CD4-positive, alpha-beta T cell treated with Interleukin-4 for 1 hour (primary cell): ENCODE data around the gene CRYBB1.
A peak's percentile ranks its signal among the peaks of the same experiment; 100 is the strongest.

ENCODE experiments used
- DNase-seq, 2 donors: peaks; one replicate each; pipeline ENCODE4 v3.0.0-alpha.2; 2020 to 2022

Gene CRYBB1

DNA sequence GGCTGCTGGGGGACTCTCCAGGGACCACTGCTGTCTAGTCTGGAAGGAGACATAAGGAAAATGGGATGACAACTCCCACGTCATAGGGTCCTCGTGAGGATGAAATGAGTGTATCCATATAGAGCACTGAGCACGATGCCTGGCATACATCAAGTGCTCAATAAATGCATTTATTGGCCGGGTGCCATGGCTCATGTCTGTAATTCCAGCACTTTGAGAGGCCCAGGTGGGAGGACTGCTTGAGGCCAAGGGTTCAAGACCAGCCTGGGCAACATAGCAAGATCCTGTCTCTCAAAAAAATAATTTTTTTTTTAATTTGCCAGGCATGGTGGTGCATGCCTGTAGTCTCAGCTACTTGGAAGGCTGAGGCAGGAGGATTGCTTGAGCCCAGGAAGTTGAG, 15.7 kb downstream of the CRYBB1 start:
- no peak for DNase-seq

GRCh38 chr22:26601726-26602125, 16.1 kb downstream of the CRYBB1 start:
- DNase-seq, result no peak

DNA sequence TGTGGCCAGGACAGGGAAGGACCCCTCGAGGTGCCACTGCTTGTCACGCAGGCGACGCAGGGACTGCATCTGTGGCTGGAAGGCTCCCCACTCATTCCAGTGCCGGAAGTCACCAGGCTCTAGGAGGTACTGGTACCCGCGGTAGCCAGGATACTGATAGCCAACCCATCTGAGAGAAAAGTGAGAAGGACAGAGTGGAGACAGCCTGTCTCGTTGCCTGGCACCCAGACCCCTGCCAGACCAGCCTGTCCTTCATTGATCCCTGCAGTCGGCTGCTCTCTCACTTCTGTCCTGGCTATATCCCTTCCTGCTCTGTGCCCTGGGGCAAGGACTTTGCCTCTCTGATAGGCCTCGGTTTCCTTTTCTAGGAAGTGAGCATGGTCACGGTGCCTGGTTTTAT, 18.3 kb downstream of the CRYBB1 start:
- DNase-seq, result no peak

DNA sequence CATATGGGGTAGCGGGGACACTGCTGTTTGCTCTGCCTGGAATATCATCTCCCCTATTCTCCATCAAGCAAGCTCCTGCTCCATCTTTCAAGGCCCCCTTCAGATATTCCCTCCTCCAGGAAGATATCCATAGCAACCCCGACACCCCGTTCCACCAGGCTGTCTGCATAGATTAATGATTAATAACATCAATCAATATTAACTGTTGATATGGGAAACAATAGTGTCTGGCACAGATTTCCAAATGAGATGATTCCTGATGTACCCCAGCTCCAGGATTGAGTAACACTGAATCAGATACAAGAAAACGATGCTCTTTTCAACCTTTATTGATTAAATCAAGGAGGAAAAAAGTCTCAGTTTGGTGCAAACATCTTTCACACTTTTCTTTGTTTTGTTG, 20.3 kb downstream of the CRYBB1 start:
- no peak for DNase-seq

- DNase-seq, result peak; percentile 38 to 48
Measured at GRCh38 chr22:26597026-26597425, 20.8 kb downstream of the CRYBB1 start.

GRCh38 chr22:26593763-26594162, 24.1 kb downstream of the CRYBB1 start:
- DNase-seq, result no peak

- DNase-seq, result peak; percentile 59 to 66
Measured at GRCh38 chr22:26592421-26592891, 25.4 kb downstream of the CRYBB1 start.

GRCh38 chr22:26589845-26590736, 27.7 kb downstream of the CRYBB1 start, which contains the start of gene TPST2:
Gene TPST2, minus strand, starts transcription at chr22:26590132. Its CDS starts 48,502 bp downstream, at chr22:26541630.
- DNase-seq, result peak; percentile 75 to 82

DNA sequence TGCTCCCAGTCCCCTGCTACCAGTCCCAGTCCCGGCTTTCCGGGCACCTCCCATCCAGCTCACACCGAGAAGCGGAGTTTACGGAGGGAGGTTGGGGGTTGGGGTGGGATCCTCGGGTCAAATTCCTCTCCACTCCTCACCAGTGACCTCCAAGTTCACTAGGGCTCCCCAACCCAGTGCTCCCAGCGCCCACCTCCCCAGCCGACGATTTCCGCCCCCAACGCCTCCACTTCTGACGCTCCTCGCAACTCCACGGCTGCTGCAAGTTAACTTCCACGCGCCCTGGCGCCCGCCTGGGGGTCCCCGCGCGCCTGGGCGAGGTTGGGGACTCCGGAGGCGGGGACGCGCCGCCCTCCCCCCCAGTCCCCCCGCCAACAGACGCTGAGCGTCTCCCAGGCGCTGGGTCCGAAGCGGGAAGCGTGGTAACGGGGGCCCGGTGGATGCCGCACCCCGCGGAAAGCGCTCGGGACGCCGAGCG, 28.4 kb downstream of the CRYBB1 start:
- DNase-seq, result no peak

DNA sequence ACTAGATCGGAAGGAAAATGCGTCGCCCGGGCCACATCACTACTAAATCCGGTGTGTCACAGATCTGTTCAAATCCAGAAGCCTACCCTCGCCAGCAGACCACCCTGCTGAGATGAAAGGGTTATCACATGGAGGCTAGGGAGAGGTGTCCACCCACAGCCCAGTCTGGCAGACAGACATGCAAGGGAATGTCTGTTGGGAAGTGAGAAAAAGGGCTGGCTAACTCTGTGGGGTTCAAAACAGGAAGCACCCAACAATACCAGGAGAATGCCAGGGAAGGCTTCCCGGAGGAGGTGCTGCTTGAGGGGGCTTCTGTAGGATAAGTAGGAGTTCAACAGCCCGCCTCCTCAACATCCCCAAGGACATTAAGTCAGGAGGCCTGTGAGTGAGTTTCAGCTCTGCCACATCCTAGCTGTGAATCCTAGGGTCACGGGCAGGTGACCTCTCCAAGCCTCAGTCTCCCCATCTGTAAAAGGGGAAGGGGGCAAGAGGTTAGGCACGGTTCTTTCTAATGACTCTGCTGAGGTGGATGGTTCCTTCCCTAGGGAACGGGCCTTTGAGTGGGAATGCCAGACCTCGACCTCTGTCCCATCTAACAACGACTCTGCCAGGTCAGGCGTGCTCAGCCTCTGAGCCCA, 29.0 kb downstream of the CRYBB1 start:
- no peak for DNase-seq

- DNase-seq, result no peak
Measured at GRCh38 chr22:26587991-26588613, 29.7 kb downstream of the CRYBB1 start.

- no peak for DNase-seq
Measured at GRCh38 chr22:26586556-26587325, 31.1 kb downstream of the CRYBB1 start.

GRCh38 chr22:26585104-26585790, 32.6 kb downstream of the CRYBB1 start:
- no peak for DNase-seq

- DNase-seq, result no peak
Measured at GRCh38 chr22:26584010-26584409, 33.8 kb downstream of the CRYBB1 start.

DNA sequence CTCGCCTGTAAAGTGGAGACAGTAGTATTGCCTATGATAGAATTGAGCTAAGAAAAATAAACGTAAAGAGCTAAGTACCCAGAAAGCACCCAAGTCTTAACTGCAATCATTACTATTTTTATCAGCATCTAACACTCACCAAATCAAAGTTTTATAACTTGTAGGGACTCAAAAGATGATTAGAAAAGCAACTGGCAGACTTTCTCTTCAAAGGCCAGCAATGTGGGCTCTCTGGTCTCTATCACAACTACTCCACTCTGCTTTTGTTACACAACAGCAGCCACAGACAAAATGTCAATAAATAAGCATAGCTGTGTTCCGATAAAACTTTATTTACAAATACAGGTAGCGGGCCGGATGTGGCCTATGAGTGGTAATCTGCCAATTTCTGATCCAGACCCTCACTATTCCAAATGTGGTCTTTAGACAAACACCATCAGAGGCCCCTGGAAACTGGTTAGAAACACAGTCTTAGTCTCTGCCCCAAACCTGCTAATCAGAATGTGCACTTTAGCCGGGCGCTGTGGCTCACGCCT, 36.1 kb downstream of the CRYBB1 start:
- DNase-seq, result no peak

GRCh38 chr22:26581026-26581425, 36.8 kb downstream of the CRYBB1 start:
- DNase-seq, result no peak

DNA sequence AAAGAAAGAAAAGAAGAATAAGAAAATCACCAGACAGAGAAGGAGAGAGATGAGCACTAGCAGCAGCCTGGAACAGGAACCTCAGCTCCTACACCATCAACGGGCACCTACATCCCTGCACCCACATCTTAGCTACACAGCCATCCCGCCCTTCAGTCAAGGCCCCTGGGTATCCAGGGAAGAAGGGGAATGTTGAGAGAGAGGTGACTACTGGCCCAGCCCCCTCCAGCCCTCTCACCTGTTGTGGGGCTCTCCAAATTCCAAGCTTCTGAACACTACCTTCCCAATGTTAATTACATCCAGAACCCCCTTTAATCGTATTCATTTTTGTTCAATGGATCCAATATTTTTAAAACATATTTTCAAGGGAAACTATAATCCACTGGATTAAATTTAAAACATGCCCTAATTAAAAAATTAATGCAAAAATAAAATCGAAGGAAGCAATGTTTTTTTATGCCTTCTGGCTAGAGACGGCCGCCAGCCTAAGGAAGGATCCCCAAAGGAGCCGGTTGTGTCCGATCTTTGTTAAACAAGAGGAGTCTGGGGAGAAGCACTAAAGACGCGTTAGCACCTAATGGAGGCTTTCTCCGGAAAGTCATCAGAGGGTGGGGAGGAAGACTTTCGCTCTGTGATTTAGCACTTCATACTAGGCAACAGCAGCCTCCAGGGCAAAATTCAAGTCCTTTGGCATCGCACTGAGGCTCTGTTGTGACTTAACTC, 37.4 kb downstream of the CRYBB1 start:
- no peak for DNase-seq

GRCh38 chr22:26579331-26579886, 38.4 kb downstream of the CRYBB1 start:
- peak; percentile 51 to 57 for DNase-seq

DNA sequence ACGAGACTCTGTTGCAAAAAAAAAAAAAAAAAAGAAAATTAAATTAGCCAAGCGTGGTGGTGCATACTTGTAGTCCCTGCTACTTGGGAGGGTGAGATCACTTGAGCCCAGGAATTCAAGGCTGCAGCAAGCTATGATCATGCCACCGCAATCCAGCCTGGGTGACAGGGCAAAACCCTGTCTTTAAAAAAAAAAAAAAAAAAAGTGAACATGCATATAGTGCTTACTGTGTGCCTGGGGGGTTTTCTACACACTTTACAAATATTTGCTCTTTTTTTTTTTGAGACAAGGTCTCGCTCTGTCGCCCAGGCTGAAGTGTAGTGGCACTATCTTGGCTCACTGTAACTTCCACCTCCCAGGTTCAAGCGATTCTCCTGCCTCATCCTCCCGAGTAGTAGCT, 40.7 kb downstream of the CRYBB1 start:
- DNase-seq, result no peak

GRCh38 chr22:26576026-26576680, 41.7 kb downstream of the CRYBB1 start:
- DNase-seq, result no peak
